Raji (cell line): ENCODE results near the gene HOXA9.

Experiments
- POLR2A ChIP-seq: IDR thresholded peaks from 2 replicates; pipeline ENCODE4 v1.6.1; 2011; ENCODE audit warnings: low read depth, low read length, control low read depth; ENCODE audit not compliant: insufficient read depth

Gene HOXA9

GRCh38 chr7:27143023-27143949 lies 22.1 kb downstream of the HOXA9 start, which contains the start of gene HOXA5:
Gene HOXA5, minus strand, starts transcription at chr7:27143681. Its CDS starts 74 bp downstream, at chr7:27143607.
- no peak for TF ChIP-seq POLR2A

DNA sequence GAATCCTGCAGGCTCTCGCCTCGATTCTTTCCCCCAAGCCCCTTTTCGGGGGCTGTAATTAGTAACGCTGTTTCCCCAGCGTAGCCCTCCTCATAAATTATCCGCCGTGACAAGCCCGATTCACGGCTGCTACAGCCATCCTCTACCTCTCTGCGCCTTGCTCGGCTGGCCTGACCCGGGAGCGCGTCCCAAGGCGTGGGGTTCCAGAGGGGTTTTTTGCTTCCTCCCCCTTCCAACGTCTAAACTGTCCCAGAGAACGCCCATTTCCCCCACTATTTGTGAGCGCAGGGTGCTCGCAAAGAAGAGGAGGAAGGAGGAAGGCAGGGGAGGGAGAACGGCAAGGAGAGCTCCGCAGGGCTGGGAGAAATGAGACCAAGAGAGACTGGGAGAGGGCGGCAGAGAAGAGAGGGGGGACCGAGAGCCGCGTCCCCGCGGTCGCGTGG lies 22.7 kb downstream of the HOXA9 start:
- no peak for TF ChIP-seq POLR2A

- no peak for TF ChIP-seq POLR2A
These were observed 23.3 kb downstream of the HOXA9 start for GRCh38 chr7:27141923-27142579.

- no peak for TF ChIP-seq POLR2A
These were observed 24.0 kb downstream of the HOXA9 start for GRCh38 chr7:27141137-27141922.

DNA sequence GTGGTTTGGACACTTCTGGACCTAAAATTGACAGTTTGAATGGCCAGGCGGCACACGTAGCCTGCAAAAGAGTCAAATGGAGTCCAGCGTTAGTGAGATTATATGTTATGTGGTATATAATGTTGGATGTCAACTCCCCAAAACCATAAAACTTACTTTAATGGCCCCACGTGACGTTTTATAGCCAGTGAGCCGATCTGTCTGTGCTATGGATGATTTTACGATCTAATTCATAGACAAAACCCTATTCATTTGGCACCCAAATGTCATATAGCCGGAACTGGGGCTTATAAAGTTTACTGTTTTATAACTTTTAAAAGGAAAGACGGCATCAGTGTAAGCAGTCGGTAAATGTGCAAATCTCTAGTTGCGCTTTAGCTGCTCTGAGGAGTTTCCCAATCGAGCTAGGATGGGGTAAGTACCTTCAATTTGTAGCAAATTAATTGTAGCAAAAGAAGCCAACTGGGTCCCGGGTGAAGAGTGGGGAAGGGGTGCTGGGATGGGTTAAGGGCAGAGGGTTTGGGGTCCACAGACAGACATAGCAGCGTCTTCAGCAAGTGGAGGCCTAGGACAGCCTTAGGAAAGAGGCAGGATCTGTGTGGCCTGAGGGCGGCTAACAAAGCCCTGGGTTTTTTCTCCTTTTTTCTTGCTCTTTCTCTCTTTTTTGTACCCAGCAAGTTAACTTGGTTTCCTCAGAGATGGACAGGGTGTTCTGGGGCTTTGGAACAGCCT lies 25.0 kb downstream of the HOXA9 start:
- no peak for TF ChIP-seq POLR2A

DNA sequence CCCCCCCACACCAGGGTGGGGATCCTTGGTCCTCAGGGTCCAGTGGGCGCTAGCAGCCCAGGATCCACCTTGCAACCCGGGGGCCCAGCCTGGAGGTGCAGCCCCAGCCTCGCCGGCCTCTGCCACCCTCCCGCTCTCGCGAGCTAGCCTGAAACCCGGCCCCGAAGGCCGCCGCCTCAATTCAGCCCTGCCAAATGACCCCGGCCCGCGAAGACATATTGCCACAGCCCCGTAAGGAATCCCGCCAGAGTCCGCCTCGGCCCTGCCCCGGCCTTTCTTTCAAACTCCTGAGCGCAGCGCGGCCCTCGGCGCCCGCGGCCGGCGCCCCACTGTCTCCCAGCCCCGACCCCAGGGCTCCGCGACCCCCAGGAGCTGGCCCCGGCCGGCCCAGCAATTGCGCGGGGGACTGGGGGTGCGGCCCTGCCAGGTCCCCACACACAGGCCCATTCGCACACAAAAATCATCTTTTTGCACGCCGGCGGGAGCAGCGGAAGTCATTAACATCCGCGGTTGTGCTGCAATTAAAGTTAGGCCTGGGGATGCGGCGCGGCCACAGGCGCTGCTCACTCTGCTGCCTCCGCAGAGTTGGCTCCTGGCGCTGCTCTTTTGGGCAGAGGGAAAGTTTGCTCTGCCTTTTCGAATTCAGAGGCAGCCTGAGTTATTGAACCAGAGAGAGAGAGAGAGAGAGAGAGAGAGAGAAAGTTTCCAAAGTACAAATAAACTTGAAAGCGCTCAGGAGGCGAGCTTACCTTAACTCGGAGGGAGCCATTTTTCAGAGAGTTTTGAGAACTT lies 25.8 kb downstream of the HOXA9 start:
- no peak for TF ChIP-seq POLR2A

DNA sequence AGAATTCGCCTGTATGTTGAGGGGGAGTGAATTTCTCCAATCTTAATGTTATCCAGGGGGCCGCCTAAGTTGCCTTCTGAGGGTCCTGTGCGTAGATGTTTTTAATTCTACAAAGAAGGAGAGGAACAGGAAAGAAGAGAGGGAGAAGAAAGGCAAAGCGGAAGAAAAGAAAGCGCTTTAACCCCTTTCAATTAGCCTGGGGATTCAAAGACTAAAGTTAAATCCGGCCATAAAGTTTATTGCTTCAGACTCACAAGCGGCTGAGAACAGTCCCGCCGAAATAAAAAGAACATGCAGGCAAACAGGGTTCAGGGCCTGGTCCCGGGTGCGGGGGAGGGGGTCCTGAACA lies 26.4 kb downstream of the HOXA9 start:
- TF ChIP-seq POLR2A, result no peak

- TF ChIP-seq POLR2A, result no peak
These were observed 26.9 kb downstream of the HOXA9 start for GRCh38 chr7:27138472-27138871.

DNA sequence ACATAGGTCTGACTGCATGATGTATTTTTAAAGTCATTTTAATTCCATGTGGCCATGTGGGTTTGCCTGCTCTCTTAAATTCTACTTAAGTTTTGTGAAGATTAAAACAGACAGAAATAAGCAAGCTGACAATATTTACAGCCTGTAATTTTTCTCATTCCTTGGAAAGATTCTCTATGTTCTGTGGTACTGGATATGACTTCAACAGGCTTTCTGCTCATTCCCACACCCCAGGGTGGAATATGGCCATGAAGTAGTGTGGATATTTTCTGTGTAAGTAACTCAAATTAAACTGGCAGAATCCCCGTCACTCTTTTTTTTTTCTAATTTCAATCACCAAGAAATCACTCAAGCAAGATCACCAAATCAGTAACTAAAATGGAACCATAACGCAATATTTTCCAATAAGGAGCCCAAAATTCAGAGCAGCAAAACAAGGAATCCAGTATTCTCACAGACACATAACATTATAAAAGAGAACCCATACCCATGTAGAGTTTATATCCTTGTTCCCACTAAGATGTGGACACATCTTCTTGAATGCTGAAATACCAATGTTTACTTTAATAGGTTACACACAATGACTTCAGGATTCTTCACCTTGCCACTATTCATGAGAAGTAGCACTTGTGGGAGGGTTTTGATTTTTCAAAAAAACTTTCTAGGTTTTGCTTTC lies 27.6 kb downstream of the HOXA9 start:
- TF ChIP-seq POLR2A, result no peak

DNA sequence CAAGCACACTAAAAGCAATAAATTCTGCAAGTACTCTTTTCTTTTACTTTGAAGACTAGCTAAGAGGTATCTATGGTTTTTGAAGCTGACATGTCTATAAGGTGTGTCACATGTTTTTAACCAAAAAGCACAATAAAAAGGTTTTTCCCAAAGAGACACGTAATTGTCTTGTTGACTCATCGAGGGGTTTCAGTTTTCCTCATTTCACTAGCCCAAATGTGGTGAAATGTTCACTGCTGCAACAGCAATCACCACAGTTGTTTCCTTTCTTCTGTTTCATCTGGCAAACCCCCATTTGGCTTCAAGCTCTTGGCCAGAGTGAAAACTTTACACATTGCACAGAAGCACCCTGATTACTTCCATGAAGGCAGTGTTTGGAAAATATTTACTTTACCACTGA lies 30.9 kb downstream of the HOXA9 start:
- no peak for TF ChIP-seq POLR2A

DNA sequence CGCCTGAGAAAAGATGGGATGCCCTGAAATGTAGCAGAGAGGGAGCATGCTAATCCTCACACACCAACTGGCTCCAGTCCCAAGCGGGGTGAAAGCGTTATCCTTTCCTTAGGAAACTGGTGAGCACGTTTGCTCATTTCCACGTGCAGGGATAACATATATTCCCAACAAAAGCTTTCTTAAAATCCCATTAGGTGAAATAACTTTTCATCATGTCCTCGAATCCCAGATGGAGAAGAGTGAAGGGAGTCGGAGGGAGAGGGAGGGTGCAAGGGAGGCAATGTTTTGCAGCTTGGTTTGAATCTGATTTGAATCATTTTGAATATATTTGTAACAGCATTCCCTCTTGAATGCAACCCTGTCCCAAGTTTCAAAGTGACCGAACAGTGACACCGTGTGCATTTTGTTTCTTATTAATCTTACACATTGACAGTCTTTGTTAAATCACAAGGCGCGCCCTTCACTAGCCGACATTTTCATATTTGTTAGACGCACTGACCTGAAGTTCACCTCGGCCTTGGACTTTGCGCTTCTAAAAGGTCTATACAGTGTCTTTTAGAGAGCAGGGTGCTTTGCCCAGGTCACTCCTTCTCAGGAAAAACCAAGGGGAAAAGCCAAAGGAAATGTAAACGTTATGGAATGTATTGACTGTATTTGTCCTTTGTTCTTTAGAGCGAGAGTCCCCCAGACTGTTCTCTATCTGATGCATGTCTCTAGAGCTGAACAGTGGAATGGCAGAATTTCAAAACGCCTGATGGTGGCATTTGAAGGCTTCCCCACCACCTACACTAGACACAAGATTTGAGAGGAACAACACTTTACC lies 31.7 kb downstream of the HOXA9 start:
- TF ChIP-seq POLR2A, result no peak

- no peak for TF ChIP-seq POLR2A
These were observed 32.4 kb downstream of the HOXA9 start for GRCh38 chr7:27132978-27133377.

- no peak for TF ChIP-seq POLR2A
These were observed 33.1 kb downstream of the HOXA9 start for GRCh38 chr7:27132214-27132613.
